Measurements from ENCODE around the gene MYO18A. TPM values are rescaled to one million over a fixed set of nuclear protein-coding genes. Genes with fewer than 3 reads are reported as not detected.

The MYO18A gene
- polyA plus RNA-seq, 1 donor (not counting 4 experiments of a cell fraction or from before 2014, with no cell fraction given), result 20.0 TPM

DNA sequence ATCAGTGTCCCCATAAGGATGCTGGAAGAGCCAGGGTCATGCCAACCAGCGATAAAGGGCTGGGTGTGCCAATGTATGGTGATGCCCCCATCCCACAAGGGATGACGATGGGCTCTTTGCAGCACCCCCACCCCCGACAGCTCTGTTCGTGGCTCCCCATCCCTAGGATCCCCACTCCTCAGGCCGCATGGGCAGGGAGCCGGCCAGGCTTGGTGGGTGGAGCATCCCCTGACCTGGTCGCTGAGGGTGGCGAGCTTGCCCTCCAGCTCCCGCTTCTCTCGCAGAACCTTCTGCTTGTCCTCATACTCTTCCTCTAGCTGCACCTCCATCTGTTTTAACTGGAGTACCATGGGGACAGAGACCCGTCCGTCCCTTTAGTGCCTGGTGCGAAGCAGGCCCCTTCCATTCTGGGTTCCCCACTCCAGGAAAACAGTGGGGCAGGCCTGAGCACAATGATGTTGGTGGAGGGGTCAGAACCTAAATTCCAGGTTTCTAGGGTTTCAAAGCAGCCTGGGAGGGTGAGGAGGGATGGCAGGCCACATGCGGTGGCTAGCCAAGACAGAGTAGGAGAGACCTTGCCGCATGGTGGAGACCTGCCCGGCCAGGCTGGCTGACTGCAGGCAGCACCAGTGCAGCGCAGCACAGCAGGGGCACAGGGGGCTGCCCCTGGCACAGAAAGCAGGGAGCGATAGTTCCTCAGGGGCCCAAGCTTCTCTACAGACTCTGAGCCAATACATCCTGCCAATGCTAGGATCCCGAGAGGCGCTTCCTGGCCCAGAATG is 86.9 kb downstream of the MYO18A start:
- DNase-seq (ENCODE audit: low read depth, low spot score) (no peak), FAIRE-seq (no peak)
- dilution Hi-C loops (cut with MboI; ENCODE audit: extremely low pct_ligation_motif_present, low sequenced_read_pairs), result no loop called here
- H3K4me1 ChIP-seq (ENCODE audit: control insufficient read depth, extremely low read depth, insufficient read depth, low read length), result peaks cover 10% of the 10 kb centered on the region
- H4K20me1 ChIP-seq (ENCODE audit: control insufficient read depth, extremely low read depth, insufficient read depth, low read length), result no peaks in the 10 kb centered on the region
- no peak overlapping the region for H3K4me2 ChIP-seq (ENCODE audit: control insufficient read depth, extremely low read depth, insufficient read depth, low read depth, low read length)
- no peak overlapping the region for H2AFZ ChIP-seq (ENCODE audit: control insufficient read depth, low read length)
- no peaks in the 10 kb centered on the region for H3K79me2 ChIP-seq (ENCODE audit: control insufficient read depth, insufficient read depth, low read length)
- no peaks in the 10 kb centered on the region for H3K27me3 ChIP-seq (ENCODE audit: control insufficient read depth, extremely low read depth, insufficient read depth, low read length)
- H3K9ac ChIP-seq (ENCODE audit: control insufficient read depth, extremely low read depth, insufficient read depth, low read length), result no peak overlapping the region
- H3K9me3 ChIP-seq (ENCODE audit: control insufficient read depth, low read depth, low read length), result no peaks in the 10 kb centered on the region
- no peak overlapping the region for H3K27ac ChIP-seq (ENCODE audit: control insufficient read depth, insufficient read depth, low read length)
- no peaks in the 10 kb centered on the region for H3K9me1 ChIP-seq (ENCODE audit: control insufficient read depth, extremely low read depth, insufficient read depth, low read length)
- H3K36me3 ChIP-seq (ENCODE audit: control insufficient read depth in 2 of 2, extremely low read depth in 1 of 2, insufficient read depth in 2 of 2, low read length in 2 of 2), result peaks cover 59 to 74% of the 10 kb centered on the region in 2 experiments
- no peak overlapping the region for H3K4me3 ChIP-seq (ENCODE audit: control insufficient read depth in 2 of 3, extremely low read depth in 1 of 3, insufficient read depth in 2 of 3, low read depth in 1 of 3, low read length in 3 of 3)
- TF ChIP-seq, protein P1, sequence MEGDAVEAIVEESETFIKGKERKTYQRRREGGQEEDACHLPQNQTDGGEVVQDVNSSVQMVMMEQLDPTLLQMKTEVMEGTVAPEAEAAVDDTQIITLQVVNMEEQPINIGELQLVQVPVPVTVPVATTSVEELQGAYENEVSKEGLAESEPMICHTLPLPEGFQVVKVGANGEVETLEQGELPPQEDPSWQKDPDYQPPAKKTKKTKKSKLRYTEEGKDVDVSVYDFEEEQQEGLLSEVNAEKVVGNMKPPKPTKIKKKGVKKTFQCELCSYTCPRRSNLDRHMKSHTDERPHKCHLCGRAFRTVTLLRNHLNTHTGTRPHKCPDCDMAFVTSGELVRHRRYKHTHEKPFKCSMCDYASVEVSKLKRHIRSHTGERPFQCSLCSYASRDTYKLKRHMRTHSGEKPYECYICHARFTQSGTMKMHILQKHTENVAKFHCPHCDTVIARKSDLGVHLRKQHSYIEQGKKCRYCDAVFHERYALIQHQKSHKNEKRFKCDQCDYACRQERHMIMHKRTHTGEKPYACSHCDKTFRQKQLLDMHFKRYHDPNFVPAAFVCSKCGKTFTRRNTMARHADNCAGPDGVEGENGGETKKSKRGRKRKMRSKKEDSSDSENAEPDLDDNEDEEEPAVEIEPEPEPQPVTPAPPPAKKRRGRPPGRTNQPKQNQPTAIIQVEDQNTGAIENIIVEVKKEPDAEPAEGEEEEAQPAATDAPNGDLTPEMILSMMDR (optimal IDR thresholded peaks at IDR 0.05 in 1 of 3, IDR thresholded peaks at IDR 0.05 in 1 of 3, conservative IDR thresholded peaks at IDR 0.05 in 1 of 3; ENCODE audit: extremely low read depth in 1 of 3, insufficient read depth in 2 of 3, low read length in 3 of 3), result no peak
- no peak for TF ChIP-seq EZH2 (IDR thresholded peaks at IDR 0.05; ENCODE audit: low read length)

DNA sequence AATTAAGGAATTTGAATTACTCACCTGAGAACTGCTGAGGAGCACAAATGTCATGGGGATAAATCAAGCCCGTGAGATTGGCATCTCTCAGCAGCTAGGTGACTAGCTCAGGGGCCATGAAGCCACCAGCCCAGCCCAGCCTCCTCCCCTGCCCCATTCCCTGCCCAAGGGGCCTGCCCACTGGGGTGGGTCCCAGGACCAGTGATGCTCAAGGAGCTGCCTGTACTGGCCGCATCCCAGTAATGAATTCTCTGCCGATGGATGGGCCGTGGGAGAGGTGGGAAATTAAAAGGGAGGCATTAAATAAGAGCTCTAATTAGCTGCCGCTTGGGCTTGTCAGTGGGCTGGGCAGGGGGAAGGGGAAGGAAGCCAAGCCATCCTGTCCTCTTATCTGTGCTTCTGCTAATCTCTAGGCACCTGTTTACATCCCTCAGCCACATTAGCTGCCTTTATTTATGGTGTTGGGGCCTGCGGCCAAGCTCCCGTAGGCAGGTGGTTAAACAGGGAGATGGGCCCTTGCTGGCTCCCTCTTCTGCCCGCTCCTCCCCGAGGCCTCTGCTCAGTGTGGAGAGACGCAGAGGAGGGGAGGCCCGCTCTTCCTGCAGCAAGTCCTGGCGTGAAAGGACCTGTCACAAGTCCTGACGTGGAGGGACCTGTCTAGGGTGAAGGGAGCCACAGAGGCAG is 88.5 kb downstream of the MYO18A start:
- FAIRE-seq, result no peak
- no peak for DNase-seq (ENCODE audit: low read depth, low spot score)
- H3K79me2 ChIP-seq (ENCODE audit: control insufficient read depth, insufficient read depth, low read length), result no peaks in the 10 kb centered on the region
- no peak overlapping the region for H3K9ac ChIP-seq (ENCODE audit: control insufficient read depth, extremely low read depth, insufficient read depth, low read length)
- no peak overlapping the region for H3K4me3 ChIP-seq (ENCODE audit: control insufficient read depth in 2 of 3, extremely low read depth in 1 of 3, insufficient read depth in 2 of 3, low read depth in 1 of 3, low read length in 3 of 3)
- no peaks in the 10 kb centered on the region for H3K9me3 ChIP-seq (ENCODE audit: control insufficient read depth, low read depth, low read length)
- H3K4me1 ChIP-seq (ENCODE audit: control insufficient read depth, extremely low read depth, insufficient read depth, low read length), result peaks cover 10% of the 10 kb centered on the region
- H4K20me1 ChIP-seq (ENCODE audit: control insufficient read depth, extremely low read depth, insufficient read depth, low read length), result no peaks in the 10 kb centered on the region
- TF ChIP-seq EZH2 (IDR thresholded peaks at IDR 0.05; ENCODE audit: low read length), result no peak
- TF ChIP-seq, protein P1 (optimal IDR thresholded peaks at IDR 0.05 in 1 of 3, IDR thresholded peaks at IDR 0.05 in 1 of 3, conservative IDR thresholded peaks at IDR 0.05 in 1 of 3; ENCODE audit: extremely low read depth in 1 of 3, insufficient read depth in 2 of 3, low read length in 3 of 3), result peak in 2 of 3 experiments; percentile 5 to 8
- no peak overlapping the region for H2AFZ ChIP-seq (ENCODE audit: control insufficient read depth, low read length)
- no peaks in the 10 kb centered on the region for H3K9me1 ChIP-seq (ENCODE audit: control insufficient read depth, extremely low read depth, insufficient read depth, low read length)
- dilution Hi-C loops (cut with MboI; ENCODE audit: extremely low pct_ligation_motif_present, low sequenced_read_pairs), result no loop called here
- H3K27me3 ChIP-seq (ENCODE audit: control insufficient read depth, extremely low read depth, insufficient read depth, low read length), result no peaks in the 10 kb centered on the region
- H3K36me3 ChIP-seq (ENCODE audit: control insufficient read depth in 2 of 2, extremely low read depth in 1 of 2, insufficient read depth in 2 of 2, low read length in 2 of 2), result peaks cover 55 to 77% of the 10 kb centered on the region in 2 experiments
- no peak overlapping the region for H3K27ac ChIP-seq (ENCODE audit: control insufficient read depth, insufficient read depth, low read length)
- H3K4me2 ChIP-seq (ENCODE audit: control insufficient read depth, extremely low read depth, insufficient read depth, low read depth, low read length), result no peak overlapping the region

Measured in keratinocyte (primary cell).